Activated CD4-positive, alpha-beta T cell treated with anti-CD3 and anti-CD28 coated beads, Interleukin-2, amount 50 U/mL, for 4 hours (primary cell): Measurements from ENCODE around the gene TSSK3.

ENCODE experiments used
- DNase-seq, 2 experiments: peaks; one replicate each; pipeline ENCODE4 v3.0.0-alpha.2; 2020

TSSK3 gene

GRCh38 chr1:32362474-32363313 lies at the start of gene TSSK3, which contains the start of gene FAM229A:
TSSK3 (plus strand) TSS chr1:32362539; CDS start chr1:32362702, 163 bp downstream.
FAM229A (minus strand) TSS chr1:32362485; CDS start chr1:32362091, 394 bp downstream.
- no peak for DNase-seq

GRCh38 chr1:32316903-32317277 lies 45.4 kb upstream of the TSSK3 start:
- DNase-seq = no peak

GRCh38 chr1:32318127-32318869 lies 44.0 kb upstream of the TSSK3 start:
- no peak for DNase-seq

GRCh38 chr1:32321712-32322291 lies 40.5 kb upstream of the TSSK3 start:
- DNase-seq = peak in 1 of 2 experiments; percentile 18

- no peak for DNase-seq
Measured at GRCh38 chr1:32327204-32327603, 35.1 kb upstream of the TSSK3 start.

GRCh38 chr1:32329931-32330466 lies 32.3 kb upstream of the TSSK3 start:
- no peak for DNase-seq

- no peak for DNase-seq
Measured at GRCh38 chr1:32330558-32331151, 31.7 kb upstream of the TSSK3 start.

GRCh38 chr1:32331549-32331948 lies 30.8 kb upstream of the TSSK3 start:
- DNase-seq = no peak

- no peak for DNase-seq
Measured at GRCh38 chr1:32332290-32333079, 29.9 kb upstream of the TSSK3 start.

GRCh38 chr1:32333251-32333963 lies 28.9 kb upstream of the TSSK3 start:
- no peak for DNase-seq

GRCh38 chr1:32334274-32334861 lies 28.0 kb upstream of the TSSK3 start:
- no peak for DNase-seq

GRCh38 chr1:32334864-32335534 lies 27.3 kb upstream of the TSSK3 start:
- DNase-seq = peak; percentile 60 to 66

- no peak for DNase-seq
Measured at GRCh38 chr1:32335535-32335789, 26.9 kb upstream of the TSSK3 start.

- peak; percentile 83 to 84 for DNase-seq
Measured at GRCh38 chr1:32335790-32336590, 26.3 kb upstream of the TSSK3 start, which contains the start of gene MARCKSL1. MARCKSL1 (minus strand) TSS chr1:32336233; CDS start chr1:32336033, 200 bp downstream.

GRCh38 chr1:32336591-32336932 lies 25.8 kb upstream of the TSSK3 start:
- no peak for DNase-seq

GRCh38 chr1:32336963-32337675 lies 25.2 kb upstream of the TSSK3 start:
- DNase-seq = peak in 1 of 2 experiments; percentile 37

- DNase-seq = no peak
Measured at GRCh38 chr1:32337855-32338636, 24.3 kb upstream of the TSSK3 start.

GRCh38 chr1:32338637-32339145 lies 23.6 kb upstream of the TSSK3 start:
- no peak for DNase-seq
